HG02970 (cell line): ENCODE measurements around the gene CPNE8.

Experiments
- ATAC-seq: cut with Tn5 transposase; IDR thresholded peaks from one replicate; pipeline ENCODE4 v1.9.1; 2021; ENCODE audit warnings: mild to moderate bottlenecking, moderate library complexity, moderate number of reproducible peaks; ENCODE audit not compliant: unreplicated experiment, low FRiP score

The CPNE8 gene

DNA sequence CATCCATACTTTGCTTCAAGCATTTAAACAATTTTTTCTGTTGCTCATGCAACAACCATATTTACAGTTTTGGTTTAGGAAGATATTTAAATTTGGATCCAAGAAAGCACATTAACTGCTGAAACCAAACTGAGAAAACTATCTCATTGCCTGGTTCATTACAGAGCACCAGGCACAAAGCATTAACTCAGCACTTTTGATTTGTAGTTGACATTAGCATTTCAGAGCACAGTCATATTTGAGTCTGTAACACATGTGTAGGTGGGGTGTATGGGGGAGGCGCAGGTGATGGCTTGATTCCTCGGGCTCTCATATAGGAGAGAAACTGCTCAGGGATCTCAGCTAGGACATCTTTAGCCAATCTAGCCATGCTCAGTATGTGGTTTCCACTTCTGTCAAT lies 251.7 kb downstream of the CPNE8 start:
- no peak for ATAC-seq

DNA sequence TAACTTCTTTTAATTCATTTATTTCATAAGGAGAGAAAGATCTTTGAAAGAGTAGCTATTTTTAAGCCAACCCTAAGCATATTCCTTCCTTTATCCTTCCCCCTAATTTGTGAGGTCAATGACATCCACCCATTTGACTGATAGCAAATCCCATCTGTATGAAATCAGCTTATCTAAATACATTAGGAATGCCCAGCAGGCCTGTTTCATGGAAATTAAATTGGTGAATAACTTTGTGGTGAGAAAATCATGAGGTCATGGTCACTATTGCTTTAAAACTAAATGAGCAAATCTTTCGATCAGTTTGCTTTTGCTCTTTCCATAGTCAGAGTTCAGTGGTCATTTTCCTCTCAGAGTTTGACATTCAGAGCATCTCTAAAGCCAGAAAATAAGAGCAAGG lies 256.6 kb downstream of the CPNE8 start:
- ATAC-seq, result no peak

DNA sequence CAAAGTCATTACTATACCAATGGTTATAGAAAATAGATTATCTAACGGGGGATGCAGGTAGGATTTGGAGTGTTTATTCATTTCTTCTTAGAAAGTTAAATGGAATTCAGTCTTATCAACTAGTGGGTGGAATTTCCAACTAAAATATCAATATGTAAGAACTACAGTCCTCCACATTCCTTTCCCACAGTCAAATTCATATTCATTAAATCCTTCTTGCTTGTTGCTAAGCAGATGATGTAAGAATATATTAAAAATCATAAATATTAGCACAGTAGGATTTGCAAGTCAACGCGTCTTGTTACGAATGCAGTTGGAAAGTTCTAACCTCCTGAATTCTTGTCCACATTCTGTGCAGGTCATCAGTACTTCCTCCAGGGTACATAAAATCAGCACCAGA lies 259.2 kb downstream of the CPNE8 start:
- no peak for ATAC-seq

DNA sequence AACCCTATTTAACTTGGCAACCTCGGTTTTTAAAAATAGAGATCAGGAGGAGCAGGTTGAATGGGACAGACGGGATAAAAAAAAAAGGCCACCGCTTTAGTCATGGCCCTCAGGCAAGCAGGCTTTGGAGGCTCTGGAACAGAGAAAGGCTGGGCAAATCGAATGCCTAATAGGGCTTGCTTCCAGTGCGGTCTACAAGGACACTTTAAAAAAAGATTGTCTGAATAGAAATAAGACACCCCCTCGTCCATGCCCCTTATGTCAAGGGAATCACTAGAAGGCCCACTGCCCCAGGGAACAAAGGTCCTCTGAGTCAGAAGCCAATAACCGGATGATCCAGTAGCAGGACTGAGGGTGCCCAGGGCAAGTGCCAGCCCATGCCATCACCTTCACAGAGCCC lies 265.8 kb downstream of the CPNE8 start:
- no peak for ATAC-seq

DNA sequence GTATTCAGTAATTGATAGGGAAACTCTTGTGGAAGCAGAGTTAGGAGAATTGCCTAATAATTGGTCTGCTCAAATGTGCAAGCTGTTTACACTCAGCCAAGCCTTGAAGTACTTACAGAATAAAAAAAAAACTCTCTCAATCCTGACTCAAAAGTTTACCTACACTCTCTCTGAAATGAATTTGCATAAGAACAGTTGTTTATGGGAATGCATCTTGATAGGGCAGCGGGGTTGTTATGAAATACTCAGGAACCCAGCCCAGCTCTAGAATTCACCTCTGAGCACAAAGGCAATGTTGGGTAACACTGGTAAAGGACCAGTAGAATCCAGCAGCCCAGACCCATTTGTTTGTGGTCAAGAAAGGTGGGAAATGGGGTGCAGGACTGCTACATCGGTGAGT lies 267.0 kb downstream of the CPNE8 start:
- ATAC-seq, result no peak

DNA sequence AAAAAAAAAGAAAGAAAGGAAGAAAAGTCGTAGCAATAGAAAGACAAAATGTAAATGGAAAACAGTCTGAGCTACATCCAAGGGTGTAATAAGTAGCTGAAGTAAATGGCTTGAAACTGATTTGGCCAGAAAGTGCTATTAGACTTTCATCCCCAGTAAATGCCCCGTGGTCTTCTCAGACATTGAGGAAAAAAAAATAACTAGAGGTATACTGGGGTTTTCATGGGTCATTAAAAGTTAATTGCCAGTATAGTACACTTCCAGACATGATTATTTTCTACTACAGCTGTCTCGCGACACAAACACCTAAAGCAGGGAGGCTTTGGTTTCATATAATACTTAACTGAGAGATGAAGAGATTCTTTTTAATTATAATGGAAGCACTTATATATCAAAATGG lies 271.9 kb downstream of the CPNE8 start:
- no peak for ATAC-seq

DNA sequence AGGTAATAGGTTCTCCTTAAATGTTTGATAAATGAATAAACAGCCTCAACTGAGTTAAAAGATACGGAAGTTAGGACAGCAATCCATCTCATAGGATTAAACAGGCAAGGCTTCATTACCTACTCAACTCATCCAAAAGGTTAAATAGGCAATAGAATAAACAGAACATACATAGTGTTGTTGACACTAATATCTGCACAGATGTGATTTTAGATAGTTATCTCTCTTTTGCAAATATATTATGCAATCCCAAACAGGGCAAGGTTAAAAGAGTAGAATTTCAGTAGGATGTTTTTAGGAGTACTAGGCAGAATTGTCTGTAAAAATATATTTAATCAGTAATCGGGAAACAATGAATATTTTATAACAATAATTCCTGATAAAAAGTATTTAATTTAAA lies 276.3 kb downstream of the CPNE8 start:
- no peak for ATAC-seq

DNA sequence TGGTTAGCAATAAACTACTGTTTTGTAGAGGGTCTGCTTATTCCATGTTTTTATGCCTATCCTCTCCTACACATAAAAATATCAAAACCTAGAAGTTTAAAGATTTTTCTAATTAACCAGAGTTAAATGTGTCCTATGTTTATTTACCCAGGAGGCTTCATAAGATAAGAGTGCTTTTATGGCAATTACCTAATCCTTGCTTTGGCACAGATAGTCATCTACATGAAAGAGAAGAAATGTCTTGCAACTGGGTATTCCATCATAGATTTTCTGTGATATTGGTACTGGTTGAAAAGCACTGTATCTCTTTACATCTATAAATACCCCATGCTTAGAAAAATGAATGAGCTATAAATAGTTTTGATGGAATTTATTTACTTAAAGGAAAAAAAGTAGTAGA lies 277.1 kb downstream of the CPNE8 start:
- ATAC-seq, result no peak

DNA sequence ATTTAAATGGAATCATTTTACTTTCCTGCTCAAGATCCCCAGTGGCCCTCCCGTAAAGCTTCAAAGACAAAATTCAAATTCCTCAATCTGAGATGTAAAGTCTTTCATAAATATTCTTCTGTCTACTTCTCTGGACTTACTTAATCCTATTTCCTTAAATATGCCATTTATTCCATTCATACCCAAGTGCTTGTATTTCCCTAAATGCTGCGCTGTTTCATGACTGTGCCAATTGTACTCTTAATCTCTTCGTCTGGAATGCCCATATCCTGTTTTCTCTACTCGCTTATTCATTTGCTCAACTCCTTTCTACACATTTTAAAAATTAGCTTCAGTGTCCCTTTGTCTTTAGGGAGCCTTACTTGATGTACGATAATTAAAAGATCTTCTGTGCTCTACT lies 280.1 kb downstream of the CPNE8 start:
- no peak for ATAC-seq

DNA sequence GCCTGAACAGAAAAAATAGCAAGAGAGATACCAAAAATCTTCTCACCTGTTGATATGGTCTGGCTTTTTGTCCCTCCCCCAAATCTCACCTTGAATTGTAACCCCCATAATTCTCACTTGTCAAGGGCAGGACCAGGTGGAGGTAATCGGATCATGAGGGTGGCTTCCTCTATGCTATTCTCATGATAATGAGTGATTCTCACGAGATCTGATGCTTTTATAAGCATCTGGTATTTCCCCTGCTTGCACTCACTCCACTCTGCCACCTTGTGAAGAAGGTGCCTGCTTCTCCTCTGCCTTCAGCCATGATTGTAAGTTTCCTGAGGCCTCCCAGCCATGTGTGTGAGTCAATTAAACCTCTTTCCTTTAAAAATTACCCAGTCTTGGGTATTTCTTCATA lies 291.2 kb downstream of the CPNE8 start:
- no peak for ATAC-seq

DNA sequence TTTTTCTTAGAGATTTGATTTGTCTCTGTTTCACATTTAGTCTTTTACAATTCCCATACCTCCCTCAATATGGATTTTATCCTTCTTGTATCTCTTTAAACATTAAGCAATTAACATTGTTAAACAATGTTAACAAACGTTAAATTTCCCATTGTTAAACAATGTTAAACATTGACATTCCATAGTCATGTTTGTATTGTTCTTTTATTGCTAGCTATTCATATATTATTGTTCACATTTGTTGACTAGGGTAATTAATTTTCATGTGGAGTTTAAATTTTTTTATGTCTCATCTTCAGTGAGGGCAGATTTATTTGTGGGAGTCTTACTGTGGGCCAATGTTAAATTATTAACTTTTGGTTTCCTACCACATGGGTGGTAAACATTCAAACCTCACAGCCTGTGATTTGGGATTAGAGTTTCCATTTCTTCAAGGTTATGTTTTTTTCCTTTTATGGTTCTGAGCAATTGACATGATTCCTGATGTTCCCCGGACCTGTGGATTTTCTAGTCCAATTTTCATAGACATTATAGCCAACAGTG lies 294.5 kb downstream of the CPNE8 start:
- ATAC-seq, result no peak

DNA sequence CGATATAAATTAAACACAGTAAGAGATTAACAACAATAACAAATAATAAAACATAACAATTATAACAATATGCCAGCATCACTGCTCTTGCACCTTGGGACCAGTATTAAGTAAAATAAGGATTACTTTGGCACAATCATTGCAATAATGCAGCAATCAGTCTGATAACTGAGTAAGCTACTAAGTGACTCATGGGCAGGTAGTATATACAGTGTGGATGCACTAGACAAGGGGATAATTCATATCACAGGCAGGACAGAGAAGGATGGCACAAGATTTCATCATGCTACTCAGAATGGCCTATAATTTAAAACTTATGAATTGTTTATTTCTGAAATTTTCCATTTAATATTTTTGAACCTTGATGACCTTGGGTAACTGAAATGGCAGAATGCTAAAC lies 298.1 kb downstream of the CPNE8 start:
- ATAC-seq, result no peak
